ENCODE data around the gene MALT1.
"Not testable (repeated sequence)": the region's sequence is repeated elsewhere in the genome, so short reads cannot be mapped to it uniquely, and the experiment has no call there.

Gene MALT1

DNA sequence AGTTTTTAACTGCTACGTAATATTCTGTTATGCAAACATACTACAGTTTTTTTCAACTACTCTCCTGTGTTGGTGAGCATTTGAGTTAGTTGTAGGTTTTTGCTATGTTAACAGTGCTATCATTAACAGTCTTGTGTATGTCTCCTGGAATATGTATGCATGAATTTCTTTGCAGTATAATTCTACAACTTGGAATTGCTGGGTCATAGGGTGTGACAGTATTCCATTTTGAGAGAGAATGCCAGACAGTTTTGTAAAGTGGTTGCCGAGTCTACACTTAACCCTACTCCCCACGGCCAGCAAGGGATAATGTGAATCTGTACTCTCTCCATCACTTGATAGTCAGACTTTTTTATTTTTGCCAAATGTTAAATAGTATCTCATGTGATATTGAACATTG is 67.1 kb downstream of the MALT1 start:
- DNase-seq (ENCODE audit: low spot score), result no peak

DNA sequence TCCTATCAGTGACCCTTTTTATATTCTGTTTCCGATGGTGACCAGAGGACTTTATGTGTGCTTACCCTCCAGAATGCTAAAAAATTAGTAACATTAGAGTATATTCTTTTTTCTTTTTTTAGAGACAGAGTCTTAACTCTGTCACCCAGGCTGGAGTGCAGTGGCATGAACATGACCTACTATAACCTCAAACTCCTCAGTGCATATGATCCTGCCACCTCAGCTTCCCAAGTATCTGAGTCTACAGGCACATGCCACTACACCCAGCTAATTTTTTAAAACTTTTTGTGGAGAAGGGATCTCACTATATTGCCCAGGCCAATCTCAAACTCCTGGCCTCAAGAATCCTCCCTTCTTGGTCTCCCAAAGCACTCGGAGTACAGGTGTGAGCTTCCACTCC is 74.6 kb downstream of the MALT1 start:
- no peak for DNase-seq (ENCODE audit: low spot score)

DNA sequence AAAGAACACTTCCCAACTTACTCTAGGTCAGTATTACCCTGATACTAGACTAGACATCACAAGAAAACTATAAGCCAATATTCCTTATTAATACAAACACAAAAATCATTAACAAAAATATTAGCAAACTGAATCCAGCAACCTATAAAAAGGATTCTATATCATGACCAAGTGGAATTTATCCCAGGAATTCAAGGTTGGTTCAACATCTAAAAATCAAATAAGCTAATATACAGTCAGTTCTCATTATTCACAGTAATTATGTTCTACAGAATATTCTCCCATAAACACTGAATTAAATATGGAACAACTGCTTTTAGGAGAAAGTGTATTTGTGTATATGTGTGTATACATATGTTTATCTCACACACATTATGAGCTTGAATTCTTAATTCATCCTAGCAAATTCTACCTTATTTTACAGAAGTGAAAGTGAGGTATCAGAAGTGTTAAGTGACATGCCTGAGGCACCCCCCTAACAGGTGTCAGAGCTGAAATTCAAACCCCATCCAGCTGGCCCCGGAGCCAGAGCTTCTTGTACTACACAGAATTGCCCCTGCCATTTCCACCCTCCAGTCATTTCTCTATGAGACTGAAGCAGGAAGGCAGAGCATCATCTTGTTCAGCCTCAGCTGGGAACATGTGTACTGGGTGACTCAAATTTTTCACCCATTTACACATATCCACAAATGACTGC is 77.8 kb downstream of the MALT1 start:
- DNase-seq (ENCODE audit: low spot score), result no peak

DNA sequence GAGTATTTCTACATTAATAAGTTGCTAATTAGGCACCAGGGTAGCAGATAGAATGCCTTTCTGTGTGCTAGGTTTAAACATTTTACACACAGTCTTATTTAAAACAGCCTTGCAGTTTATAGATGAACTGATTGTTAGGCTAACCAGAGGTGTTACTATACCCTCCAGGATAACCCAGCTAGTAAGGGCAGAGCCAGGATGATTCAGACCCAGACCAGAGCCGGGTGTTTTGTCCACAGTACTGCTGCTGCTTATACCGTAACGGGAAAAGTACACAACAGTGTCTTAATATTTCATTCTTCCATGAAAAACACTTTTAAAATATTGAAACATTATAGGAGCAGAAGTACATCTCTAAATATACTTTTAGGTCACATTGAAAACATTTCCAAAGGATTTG is 82.7 kb downstream of the MALT1 start:
- DNase-seq (ENCODE audit: low spot score), result no peak

DNA sequence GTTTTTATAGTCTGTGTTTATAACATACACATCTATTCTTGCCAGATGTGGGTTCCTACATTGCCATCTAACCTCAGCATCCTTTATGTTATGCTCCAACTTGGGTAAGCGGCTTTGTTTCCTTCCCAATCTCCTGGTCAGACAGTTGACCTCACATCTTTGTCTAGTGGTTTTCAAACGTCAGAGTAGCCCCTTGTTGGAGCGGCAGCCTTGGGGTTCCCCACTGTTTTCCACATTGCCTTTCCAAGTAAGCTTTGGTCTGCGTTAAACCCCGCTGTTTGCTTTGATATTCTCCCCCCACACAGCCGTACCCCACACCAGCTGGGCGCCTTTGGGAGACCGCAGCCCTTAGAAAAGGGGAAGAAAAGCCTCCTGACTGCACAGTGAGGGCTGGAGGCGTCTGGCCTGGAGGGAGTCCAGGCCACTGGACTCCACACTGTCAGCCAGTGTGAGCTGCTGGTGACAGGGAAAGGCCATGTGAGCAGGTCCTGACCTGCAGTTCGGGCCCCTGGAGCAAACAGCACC is 83.3 kb downstream of the MALT1 start:
- DNase-seq (ENCODE audit: low spot score), result peak; percentile 59

DNA sequence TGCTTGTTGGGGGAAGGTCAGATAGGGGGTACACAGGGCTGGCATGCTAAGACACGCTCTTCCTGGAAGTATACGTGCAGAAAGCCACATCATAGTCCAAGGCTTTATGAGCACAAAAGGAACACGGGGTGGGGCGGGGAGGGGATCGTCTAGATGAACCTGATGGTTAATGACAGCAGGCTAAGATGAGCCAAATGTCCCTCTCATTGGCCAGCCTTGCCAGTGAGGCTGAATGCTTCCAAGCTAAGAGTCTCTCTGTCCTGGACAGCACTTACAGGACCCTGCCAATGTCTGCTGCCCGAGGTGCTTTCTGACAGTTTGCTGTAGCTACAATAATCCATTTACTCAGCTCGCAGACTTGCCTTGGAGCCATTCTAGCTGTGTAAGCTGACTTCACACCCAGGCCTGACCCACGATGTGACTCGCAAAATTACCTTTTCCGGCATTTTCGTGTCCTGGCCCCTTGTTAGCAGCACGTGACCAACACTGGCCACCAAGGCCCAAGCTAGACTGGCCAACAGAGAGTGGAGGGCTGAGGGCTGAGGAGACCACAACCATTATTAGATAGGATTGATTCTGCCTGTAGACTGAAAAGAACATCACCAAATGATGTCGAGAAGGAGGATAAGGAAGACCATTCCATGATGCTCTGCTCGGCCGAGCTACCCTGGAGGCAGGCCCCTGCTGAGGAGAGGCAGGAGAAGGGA is 84.2 kb downstream of the MALT1 start:
- DNase-seq (ENCODE audit: low spot score), result no peak

DNA sequence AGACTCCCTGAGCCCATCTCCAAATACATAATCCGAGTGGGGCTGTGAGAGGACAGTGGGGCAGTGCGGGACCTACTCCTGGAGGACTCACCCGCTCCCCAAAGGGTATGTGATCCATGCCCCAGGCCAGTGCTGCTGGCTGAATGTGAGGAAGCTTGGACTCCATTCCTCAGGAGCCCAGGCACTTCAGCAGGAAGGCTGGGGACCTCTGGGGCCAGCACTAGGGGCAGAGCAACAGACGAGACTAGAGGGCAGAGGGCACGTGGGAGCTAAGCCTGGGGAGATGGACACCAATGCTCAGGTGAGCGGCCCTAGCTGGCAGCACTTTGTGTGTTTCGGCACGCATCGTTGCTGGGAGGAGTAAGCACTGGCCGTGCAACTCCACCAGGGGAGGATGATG is 84.9 kb downstream of the MALT1 start:
- no peak for DNase-seq (ENCODE audit: low spot score)

DNA sequence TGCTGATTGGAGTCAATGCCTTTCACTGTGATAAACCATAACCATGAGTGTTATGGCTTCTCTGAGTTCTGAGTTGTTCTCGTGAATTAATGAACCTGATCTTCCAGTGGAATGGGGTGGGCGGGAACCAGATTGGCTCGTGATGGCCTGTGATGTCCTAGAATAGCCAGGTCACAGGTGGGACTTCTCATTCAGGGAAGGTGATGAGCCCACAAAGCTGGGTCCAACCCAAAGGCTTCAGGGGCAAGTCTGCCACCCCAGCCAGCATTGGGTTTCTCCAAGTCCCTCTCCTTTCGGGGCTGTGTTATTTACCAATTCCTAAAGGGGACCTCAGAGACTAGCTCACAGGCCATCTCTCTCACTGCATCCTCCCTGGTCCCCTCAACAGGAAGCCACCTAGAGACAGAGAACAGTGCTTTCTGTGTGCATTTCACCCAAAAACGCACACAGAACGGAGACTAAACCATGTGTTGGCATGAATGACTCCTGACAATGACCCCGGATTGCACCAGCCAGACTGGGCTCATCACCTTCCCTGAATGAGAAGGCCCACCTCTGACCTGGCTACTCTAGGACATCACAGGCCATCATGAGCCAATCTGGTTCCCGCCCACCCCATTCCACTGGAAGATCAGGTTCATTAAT is 85.5 kb downstream of the MALT1 start:
- no peak for DNase-seq (ENCODE audit: low spot score)

DNA sequence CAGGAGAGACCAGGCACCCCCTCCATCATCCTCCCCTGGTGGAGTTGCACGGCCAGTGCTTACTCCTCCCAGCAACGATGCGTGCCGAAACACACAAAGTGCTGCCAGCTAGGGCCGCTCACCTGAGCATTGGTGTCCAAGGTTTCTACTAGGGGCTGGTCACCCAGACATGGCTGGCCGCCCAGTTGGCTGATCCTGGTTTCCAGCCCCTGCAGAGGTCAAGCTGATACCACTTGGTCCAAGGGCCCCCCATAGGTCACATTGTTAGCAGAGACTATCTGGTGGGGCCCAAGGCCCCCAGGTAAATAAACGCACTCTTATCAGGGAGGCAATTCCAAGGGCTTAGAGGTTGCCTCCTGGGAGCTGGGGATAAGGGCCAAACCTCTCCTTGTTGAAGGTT is 86.1 kb downstream of the MALT1 start:
- DNase-seq (ENCODE audit: low spot score), result not testable (repeated sequence)

DNA sequence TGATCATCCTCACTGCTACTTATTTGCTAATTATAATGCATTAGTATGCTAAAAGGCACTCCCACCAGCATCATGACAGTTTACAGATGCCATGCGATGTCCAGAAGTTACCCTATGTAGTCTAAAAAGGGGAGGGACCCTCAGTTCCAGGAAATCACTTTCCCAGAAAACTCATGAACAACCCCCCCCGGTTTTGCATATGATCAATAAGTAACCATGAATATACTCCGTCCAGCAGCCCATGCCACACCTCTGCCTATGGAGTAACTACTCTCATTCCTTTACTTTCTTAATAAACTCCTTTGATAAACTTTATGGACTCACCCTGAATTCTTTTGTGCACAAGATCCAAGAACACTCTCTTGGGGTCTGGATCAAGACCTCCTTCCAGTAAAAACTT is 86.8 kb downstream of the MALT1 start:
- no peak for DNase-seq (ENCODE audit: low spot score)

DNA sequence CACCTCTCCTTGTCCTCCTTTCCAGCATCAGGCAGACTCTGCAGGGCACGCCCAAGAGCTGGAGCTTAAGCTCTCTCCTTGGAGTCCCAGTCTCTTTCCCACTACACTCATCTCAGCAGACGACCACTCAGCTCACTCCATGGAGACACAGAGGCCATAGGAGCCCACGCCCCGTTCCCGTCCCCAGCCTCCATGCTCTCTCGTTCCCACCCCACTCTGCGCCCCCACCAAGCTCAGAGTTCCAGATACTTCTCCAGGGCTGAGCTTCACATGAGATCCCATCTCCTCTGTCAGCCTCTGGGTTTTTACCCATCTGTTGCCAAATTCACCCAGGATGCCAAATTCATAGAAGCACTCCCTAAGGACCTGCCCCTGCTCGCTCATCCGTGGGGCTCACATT is 87.3 kb downstream of the MALT1 start:
- no peak for DNase-seq (ENCODE audit: low spot score)

DNA sequence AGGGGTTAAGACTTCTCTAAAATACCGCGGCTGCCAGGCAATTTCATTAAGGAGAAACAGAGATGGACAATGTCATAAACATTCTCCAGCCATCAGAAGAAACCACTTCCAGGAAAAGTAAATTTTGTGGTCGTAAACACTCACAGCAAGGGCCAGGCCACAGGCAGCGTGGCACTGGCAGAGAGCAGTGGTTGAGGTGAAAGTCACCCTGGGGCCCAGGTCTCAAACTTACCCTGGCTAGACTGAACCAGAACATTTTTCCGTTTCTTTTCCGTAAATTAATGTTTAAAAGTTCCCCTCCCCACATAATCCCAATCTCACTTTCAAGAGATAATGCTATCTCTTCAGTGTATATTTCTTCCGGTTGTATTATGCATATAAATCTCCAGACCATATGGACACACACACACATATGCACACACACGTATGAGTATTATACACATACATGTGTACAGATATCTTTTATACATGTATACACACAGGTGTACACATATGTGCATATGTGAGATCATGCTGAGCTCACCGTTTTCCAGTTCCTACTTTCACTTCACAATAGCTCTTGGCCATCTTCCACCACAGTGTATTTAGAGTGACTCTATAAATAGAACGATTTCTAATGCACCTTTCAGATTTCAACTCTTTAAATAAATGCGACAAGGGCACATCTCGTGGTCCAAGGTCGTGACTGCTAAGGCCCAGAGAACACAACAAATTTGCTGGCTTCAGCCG is 90.1 kb downstream of the MALT1 start:
- no peak for DNase-seq (ENCODE audit: low spot score)

DNA sequence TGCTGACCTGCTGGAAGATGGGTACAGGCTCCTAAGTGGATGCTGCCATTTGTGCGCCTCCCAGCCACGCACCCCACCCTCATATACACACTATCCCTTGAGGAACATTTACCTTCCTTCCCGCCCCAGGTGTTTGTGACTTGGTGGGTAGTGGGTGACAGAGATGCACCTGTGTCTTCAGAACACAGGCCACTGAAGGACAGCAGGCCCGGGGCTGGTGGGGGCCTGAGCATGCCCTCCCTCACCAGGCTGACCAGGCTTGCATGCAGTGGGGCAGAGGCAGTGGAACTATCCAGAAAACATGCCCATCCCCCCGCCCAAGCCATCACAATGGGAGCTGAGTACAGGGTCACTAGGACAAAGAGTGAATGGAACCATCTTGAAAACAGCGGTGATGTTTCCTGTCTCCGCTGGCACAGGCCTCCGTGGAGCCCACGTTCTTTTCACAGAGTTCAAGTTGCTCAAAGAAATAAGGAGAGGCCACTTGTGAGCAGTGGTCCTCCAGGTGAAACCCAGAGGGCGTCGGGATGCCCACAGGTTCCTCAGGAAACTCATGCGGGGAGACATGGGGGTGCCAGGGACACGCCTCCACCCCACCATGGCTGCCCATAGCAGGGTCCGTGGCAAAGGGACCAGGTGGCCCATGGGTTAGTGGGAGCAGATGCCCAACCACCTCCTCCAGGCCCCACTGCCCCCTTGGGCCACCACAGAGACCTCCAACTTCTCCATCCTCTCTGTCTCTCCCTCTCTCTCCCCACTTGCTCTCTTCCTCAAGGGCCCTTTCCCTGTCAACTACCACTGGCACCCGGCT is 90.9 kb downstream of the MALT1 start:
- DNase-seq (ENCODE audit: low spot score), result no peak

DNA sequence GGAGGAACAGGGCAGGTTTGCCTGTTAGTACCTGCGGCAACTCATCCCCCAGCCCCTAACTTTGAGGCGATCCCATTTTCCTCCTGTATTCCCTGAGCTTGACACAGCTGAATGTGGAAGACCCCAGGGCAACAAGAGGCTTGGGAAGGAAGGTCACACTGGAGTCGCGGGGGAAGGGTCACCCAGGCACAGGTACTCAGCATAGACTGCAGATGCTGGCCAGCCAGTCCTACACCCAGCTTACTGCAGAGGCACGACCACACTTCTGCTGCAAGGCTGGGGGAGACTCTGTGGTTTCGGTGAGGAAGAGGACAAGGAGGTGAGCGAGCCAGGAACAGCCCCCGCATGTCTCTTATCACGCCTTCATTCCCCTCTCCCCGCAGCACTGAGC is 91.5 kb downstream of the MALT1 start:
- DNase-seq (ENCODE audit: low spot score), result no peak

DNA sequence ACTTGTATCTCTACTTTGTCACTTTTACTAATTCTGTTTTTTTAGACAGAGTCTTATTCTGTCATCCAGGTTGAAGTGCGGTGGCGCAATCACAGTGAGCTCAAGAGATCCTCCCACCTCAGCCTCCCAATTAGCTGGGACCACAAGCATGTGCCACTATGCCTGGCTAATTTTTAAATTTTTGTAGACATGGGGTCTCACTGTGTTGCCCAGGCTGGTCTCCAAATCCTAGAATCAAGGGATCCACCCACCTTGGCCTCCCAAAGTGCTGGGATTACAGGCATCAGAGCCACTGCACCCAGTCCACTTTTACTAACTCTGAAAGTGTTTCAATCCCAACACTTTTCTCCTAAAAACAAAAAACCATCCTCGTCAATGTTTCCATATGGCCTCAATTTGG is 94.9 kb downstream of the MALT1 start:
- DNase-seq (ENCODE audit: low spot score), result no peak

DNA sequence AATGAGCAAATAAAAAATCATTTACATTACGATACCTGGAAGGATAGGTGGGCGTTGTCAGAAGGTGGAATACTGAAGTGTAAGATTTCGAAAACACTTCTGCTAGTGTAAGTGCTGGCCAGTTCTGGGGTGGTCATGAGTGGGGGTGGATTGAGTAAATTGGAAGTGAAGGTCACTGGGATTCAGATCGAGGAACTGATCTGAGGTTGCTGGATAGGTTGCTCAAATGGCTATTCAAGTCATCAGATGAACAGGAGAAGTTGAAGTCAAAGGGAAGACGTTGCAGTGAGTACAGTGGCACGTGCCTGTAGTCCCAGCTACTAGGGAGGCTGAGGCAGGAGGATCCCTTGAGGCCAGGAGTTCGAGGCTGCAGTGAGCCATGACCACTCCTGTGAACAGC is 95.7 kb downstream of the MALT1 start:
- no peak for DNase-seq (ENCODE audit: low spot score)

DNA sequence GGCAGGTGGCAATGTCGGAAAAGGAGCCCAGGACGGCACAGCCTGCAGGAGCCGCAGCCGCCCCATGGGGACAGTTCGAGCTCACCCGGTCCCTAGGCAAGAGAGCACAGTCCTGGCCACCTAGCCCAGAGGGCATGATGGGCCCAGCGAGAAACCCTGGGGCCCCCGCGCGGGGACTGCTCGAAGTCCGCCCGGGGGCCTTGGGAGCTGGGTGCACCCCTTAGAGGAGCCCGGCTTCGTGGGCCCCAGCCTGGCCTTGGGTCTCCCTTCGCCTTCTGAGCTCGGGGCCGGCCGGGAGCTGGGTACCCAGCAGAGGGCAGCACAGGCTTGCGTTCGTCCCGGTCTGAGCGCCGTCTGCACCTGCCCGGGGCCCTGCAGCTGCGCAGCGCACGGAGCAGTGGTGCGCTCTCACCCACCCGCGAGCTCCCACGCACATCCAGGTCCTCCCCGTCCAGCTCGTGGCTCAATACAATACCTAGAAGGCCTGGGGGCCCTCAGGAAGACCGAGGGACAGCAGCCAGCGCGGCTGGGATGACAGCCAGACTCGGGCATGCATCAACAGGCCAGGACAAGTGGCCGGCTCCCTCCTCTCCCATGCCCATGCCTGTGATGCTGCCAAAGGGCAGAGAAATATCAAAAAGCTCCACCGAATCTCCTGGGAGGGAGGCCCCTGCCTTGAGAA is 97.2 kb downstream of the MALT1 start:
- DNase-seq (ENCODE audit: low spot score), result peak; percentile 62

DNA sequence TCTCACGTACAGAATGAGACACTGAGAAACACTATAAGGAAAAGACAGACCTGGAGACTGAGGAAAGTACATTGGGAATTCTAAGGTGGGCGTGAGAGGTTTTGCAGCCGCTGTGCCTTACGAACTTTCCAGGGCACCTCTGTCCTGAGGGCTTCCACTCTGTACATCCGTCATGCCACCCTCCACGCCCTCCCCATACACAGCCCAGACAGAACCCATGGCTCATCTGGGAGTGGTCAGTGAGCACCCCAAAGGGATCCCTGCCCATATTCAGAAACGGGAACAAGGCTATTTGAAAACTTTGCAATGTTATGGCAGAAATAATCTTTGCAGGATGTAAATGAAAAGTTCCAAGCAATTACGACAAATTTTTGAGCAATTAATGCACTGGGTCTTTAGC is 98.1 kb downstream of the MALT1 start:
- no peak for DNase-seq (ENCODE audit: low spot score)

DNA sequence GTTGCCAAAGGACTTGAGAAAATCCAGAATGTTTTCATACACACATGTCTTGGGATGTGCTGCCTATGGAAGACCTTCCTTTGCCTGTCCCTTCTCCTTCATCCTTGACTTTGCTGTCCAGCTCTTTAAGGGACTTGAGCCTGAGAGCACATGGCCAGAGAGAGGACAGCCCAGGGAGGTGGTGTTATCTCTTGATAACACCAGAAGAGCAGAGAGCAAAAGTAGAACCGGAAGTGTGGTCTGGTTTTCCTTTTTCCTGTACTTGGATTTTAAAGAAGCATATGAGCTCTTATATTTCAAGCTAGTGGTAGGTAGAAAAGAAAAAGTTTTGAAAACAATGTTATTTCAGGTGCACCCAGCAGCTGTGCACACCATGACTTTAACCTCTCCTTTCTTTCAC is 99.3 kb downstream of the MALT1 start:
- DNase-seq (ENCODE audit: low spot score), result no peak

DNA sequence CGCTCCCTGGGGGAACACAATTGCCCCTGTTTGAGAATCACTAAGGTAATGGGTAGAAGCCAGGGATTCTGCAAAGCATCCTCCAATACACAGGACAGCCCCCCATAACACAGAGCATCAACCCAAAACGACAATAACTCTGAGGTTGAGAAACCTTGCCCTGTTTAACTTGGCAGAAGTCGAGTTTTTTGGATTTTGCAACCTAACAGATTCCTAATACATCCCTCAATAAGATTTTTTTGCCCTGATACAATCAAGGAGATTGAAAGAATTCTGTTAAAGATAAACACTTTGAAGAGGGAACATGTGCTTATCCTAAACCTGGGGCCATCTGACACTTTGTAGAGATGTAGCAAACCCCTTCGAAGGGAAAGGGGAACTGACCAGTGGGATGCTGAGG is 100.9 kb downstream of the MALT1 start:
- no peak for DNase-seq (ENCODE audit: low spot score)

DNA sequence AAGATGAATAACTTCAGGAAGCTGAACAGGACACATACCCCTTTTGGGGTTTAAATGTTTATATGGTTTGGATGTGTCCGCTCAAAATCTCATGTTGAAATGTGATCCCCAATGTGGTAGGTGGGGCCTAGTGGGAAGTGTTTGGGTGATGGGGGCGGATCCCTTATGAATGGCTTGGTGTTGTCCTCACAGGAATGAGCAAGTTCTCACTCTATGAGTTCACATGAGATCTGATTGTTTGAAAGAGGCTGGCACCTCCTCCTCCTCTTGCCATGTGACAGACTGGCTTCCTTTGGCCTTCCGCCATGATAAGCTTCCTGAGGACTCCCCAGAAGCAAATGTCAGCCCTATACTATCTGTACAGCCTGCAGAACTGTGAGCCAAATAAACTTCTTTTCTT is 104.8 kb downstream of the MALT1 start:
- DNase-seq (ENCODE audit: low spot score), result no peak

All from globus pallidus (tissue), 1 donor.